HepG2 (cell line): ENCODE data around the gene APBB2. TPM values are rescaled to one million over a fixed set of nuclear protein-coding genes. Genes with fewer than 3 reads are reported as not detected.

Source experiments
- ATAC-seq: fragments of 200-7000 bp; cut with Tn5 transposase; 3 replicates; pipeline ENCODE4 v1.9.1; 2020; ENCODE audit warnings: mild to moderate bottlenecking, moderate library complexity
- BruUV-seq: library from RNA; stranded (reverse); fragments of 400-500 nt; replicated peaks from 2 replicates; lab custom pipeline; 2021; lab: Mats Ljungman, UMichigan
- CTCF ChIA-PET: fragments of 300-600 bp; formaldehyde crosslinking; extraction: SDS; loops from one replicate; lab custom pipeline; 2021; ENCODE audit warnings: low total read pairs, inconsistent platforms, low intra/inter-chr PET ratio; lab: Yijun Ruan, JAX
- POLR2A ChIA-PET: fragments of 350-600 bp; sonication (Branson Sonifier 250); formaldehyde crosslinking; loops from one replicate; lab custom pipeline; 2020; ENCODE audit warnings: antibody characterized with exemption, inconsistent platforms; lab: Yijun Ruan, JAX
- DNase-seq: peaks from one replicate; pipeline ENCODE4 v3.0.0-alpha.2; 2015; ENCODE audit warnings: low spot score
- FAIRE-seq: peaks from 3 replicates; lab custom pipeline; 2011; peaks lifted over from hg19 to GRCh38; lab: Jason Lieb, UNC
- H2AFZ ChIP-seq: one replicate; pipeline ENCODE4 v1.6.1; 2011; ENCODE audit warnings: low read length, inconsistent platforms
- H3K27ac ChIP-seq: fragments of 300-600 bp; 3 replicates; pipeline ENCODE4 v1.8.0; 2011; ENCODE audit warnings: mixed run types, mild to moderate bottlenecking, mixed read lengths, low read length, inconsistent platforms; ENCODE audit not compliant: insufficient read depth; ENCODE audit errors: extremely low read length
- H3K27me3 ChIP-seq, 2 experiments: fragments of 200-600 bp in 1 of 2; 2 replicates in 1 of 2; 3 replicates in 1 of 2; pipeline versions ENCODE4 v1.6.0 to v1.8.0; 2011; ENCODE audit warnings: low read length in 2 of 2, mild to moderate bottlenecking in 2 of 2, moderate library complexity in 2 of 2, inconsistent platforms in 1 of 2; ENCODE audit not compliant: insufficient read depth in 2 of 2, control insufficient read depth in 1 of 2
- H3K36me3 ChIP-seq, 2 experiments: fragments of 200-600 bp in 1 of 2; replicated peaks in 1 of 2; 2 replicates in 1 of 2; 3 replicates in 1 of 2; pipeline versions ENCODE4 v1.5.1 to v1.8.0; 2011; ENCODE audit warnings: low read length in 2 of 2, inconsistent platforms in 1 of 2; ENCODE audit not compliant: insufficient read depth in 2 of 2, control insufficient read depth in 1 of 2
- H3K4me1 ChIP-seq: 2 replicates; pipeline ENCODE4 v1.5.1; 2012; ENCODE audit warnings: low read length, inconsistent platforms; ENCODE audit not compliant: insufficient read depth
- H3K4me2 ChIP-seq: 2 replicates; pipeline ENCODE4 v1.6.0; 2011; ENCODE audit warnings: low read depth, low read length, inconsistent platforms
- H3K4me3 ChIP-seq, 3 experiments: fragments of 200-600 bp in 1 of 3; sonication (generic), shearing (Covaris generic) in 1 of 3; replicated peaks in 1 of 3; 2 replicates each; pipeline ENCODE4 v1.5.1; 2011 to 2016; ENCODE audit warnings: low read length in 3 of 3, inconsistent platforms in 2 of 3, low read depth in 2 of 3, mild to moderate bottlenecking in 2 of 3, control low read depth in 1 of 3, mixed read lengths in 1 of 3; ENCODE audit not compliant: insufficient read depth in 1 of 3
- H3K79me2 ChIP-seq: one replicate; pipeline ENCODE4 v1.6.1; 2011; ENCODE audit warnings: low read length, inconsistent platforms; ENCODE audit not compliant: insufficient read depth
- H3K9ac ChIP-seq: 2 replicates; pipeline ENCODE4 v1.6.0; 2011; ENCODE audit warnings: mild to moderate bottlenecking, low read depth, low read length, inconsistent platforms; ENCODE audit not compliant: insufficient read depth
- H3K9me3 ChIP-seq: 2 replicates; pipeline ENCODE4 v1.5.1; 2012; ENCODE audit warnings: mild to moderate bottlenecking, low read length
- H4K20me1 ChIP-seq: 2 replicates; pipeline ENCODE4 v1.6.0; 2011; ENCODE audit warnings: inconsistent platforms, mild to moderate bottlenecking, low read length, moderate library complexity; ENCODE audit not compliant: insufficient read depth
- IKZF4 ChIP-seq: sonication (generic); formaldehyde crosslinking; IDR thresholded peaks from 2 replicates; pipeline ENCODE4 v1.5.1; 2020; ENCODE audit warnings: borderline replicate concordance, mild to moderate bottlenecking, low read depth, missing genetic modification reagents; ENCODE audit errors: not compliant biosample characterization
- MAFF ChIP-seq: IDR thresholded peaks from 2 replicates; pipeline ENCODE4 v1.6.1; 2011; ENCODE audit warnings: low read depth, low read length, improper control_type of control experiment
- SAFB2 ChIP-seq: sonication (generic); formaldehyde crosslinking; IDR thresholded peaks from 2 replicates; pipeline ENCODE4 v1.5.1; 2020; ENCODE audit warnings: missing genetic modification reagents, low read depth, mild to moderate bottlenecking, borderline replicate concordance
- SATB2 ChIP-seq: sonication (generic); formaldehyde crosslinking; IDR thresholded peaks from 2 replicates; pipeline ENCODE4 v1.5.0; 2020; ENCODE audit warnings: missing genetic modification reagents
- SPEN ChIP-seq: sonication (generic); formaldehyde crosslinking; IDR thresholded peaks from 2 replicates; pipeline ENCODE4 v1.5.1; 2020; ENCODE audit warnings: low read depth, mild to moderate bottlenecking, missing genetic modification reagents
- THAP11 ChIP-seq: IDR thresholded peaks from 2 replicates; pipeline ENCODE4 v1.6.1; 2016; ENCODE audit warnings: missing biosample characterization, missing genetic modification reagents
- U2AF1 ChIP-seq: fragments of 200-400 bp; formaldehyde crosslinking; optimal IDR thresholded peaks from 2 replicates; pipeline ENCODE3; 2017; ENCODE audit warnings: mild to moderate bottlenecking, low read depth, low read length
- ZBTB46 ChIP-seq: sonication (generic); formaldehyde crosslinking; IDR thresholded peaks from 2 replicates; pipeline ENCODE4 v1.4.0; 2020; ENCODE audit warnings: mild to moderate bottlenecking, missing genetic modification reagents, borderline replicate concordance
- ZHX2 ChIP-seq, 2 experiments: sonication (generic) in 1 of 2; formaldehyde crosslinking in 1 of 2; IDR thresholded peaks; 2 replicates each; pipeline versions ENCODE4 v1.6.1 to v1.9.0; 2014 to 2022; ENCODE audit warnings: antibody characterized with exemption in 1 of 2, borderline replicate concordance in 1 of 2, inconsistent platforms in 1 of 2, low read depth in 1 of 2, missing genetic modification reagents in 1 of 2
- ZNF549 ChIP-seq: sonication (generic); formaldehyde crosslinking; IDR thresholded peaks from 2 replicates; pipeline ENCODE4 v1.5.0; 2020; ENCODE audit warnings: missing genetic modification reagents
- ZNF660 ChIP-seq: sonication (generic); formaldehyde crosslinking; IDR thresholded peaks from 2 replicates; pipeline ENCODE4 v1.5.1; 2020; ENCODE audit warnings: mild to moderate bottlenecking, low read depth, missing genetic modification reagents, borderline replicate concordance
- WGBS: methylation state at CpG from one replicate; pipeline ENCODE4 v1.1.6; 2017; ENCODE audit warnings: low lambda C conversion rate; 5-methylcytosine and 5-hydroxymethylcytosine counted together
- in situ Hi-C: cut with HindIII; loops from 2 replicates; pipeline ENCODE4 v1.10.0; 2017; ENCODE audit warnings: low pct_unique_long_range_greater_than_20kb; ENCODE audit not compliant: extremely low pct_ligation_motif_present
- intact Hi-C: fragments of 100-400 bp; cut with micrococcal nuclease; formaldehyde crosslinking; loops from one replicate; pipeline ENCODE4 v1.10.0; 2022; ENCODE audit not compliant: unreplicated experiment
- polyA plus RNA-seq, 8 experiments: library from polyadenylated mRNA; depleted of rRNA in 3 of 8; stranded (reverse) in 7 of 8; unstranded in 1 of 8; fragments of >200 nt; fragmentation: Illumina TruSeq in 4 of 8; extraction: Trizol in 4 of 8; gene quantifications; 2 replicates each; pipeline versions ENCODE4 v1.2.1 to v1.2.3, GENCODE V29; 2011 to 2016; ENCODE audit warnings: low read depth in 4 of 8, missing spikeins in 1 of 8, mixed read lengths in 1 of 8; ENCODE audit not compliant: insufficient read depth in 1 of 8
- total RNA-seq, 5 experiments: library from RNA; depleted of rRNA; stranded (reverse); fragments of >200 nt; fragmentation: Illumina TruSeq; extraction: Trizol; gene quantifications; 2 replicates each; pipeline ENCODE4 v1.2.3, GENCODE V29; 2016; ENCODE audit warnings: low read depth in 1 of 5

APBB2 gene
- total and polyA plus RNA-seq, 2 of the 13 experiments (the other 11 are each of a cell fraction or from before 2014, with no cell fraction given) = 11.7 to 17.0 TPM

- TF ChIP-seq ZHX2 (IDR thresholded peaks at IDR 0.05; ENCODE audit: low read depth) (no peak), ZHX2 (CRISPR knock-in tag; IDR thresholded peaks at IDR 0.05; ENCODE audit: borderline replicate concordance) (no peak), SPEN (CRISPR knock-in tag) (no peak), THAP11 (CRISPR knock-in tag) (no peak), U2AF1 (no peak), MAFF (no peak)
These were observed 13.6 kb upstream of the APBB2 start (continued) for GRCh38 chr4:41227902-41228301.

- Histone ChIP-seq H4K20me1 (no peaks in the 10 kb centered on the region), H3K27ac (no peak overlapping the region), H3K9ac (no peak overlapping the region), H2AFZ (no peak overlapping the region), H3K79me2 (no peaks in the 10 kb centered on the region), H3K9me3 (no peaks in the 10 kb centered on the region), H3K4me1 (peaks cover 6% of the 10 kb centered on the region), H3K27me3 (peaks cover 0 to 16% of the 10 kb centered on the region in 2 experiments; a peak in 3 of 5 replicates), H3K4me3 (no peak overlapping the region), H3K36me3 (no peaks in the 10 kb centered on the region), H3K4me2 (no peak overlapping the region)
- intact Hi-C loops (no loop called here), in situ Hi-C loops (no loop called here)
- CTCF ChIA-PET = no interaction called here
- 35% methylated on average over 4 of the region's 4 CpGs for WGBS
- ATAC-seq (no peak), DNase-seq (no peak), FAIRE-seq (no peak)
- no TSS peak for BruUV-seq
- POLR2A ChIA-PET = no interaction called here
- TF ChIP-seq ZNF549 (CRISPR knock-in tag) (no peak), ZNF660 (CRISPR knock-in tag) (no peak), SATB2 (CRISPR knock-in tag) (no peak), SAFB2 (no peak), IKZF4 (CRISPR knock-in tag) (no peak), ZBTB46 (CRISPR knock-in tag) (no peak)
These were observed 7.7 kb upstream of the APBB2 start for GRCh38 chr4:41221850-41222645.
